GM21447 (cell line): ENCODE measurements around the gene MIDN.

Experiments used
- ATAC-seq: cut with Tn5 transposase; IDR thresholded peaks from one replicate; pipeline ENCODE4 v1.9.1; 2021; ENCODE audit not compliant: unreplicated experiment

The MIDN gene

GRCh38 chr19:1269065-1269477 lies 20.7 kb downstream of the MIDN start, which contains the start of gene CIRBP:
TSS of gene CIRBP (plus strand) at chr19:1269332. CDS start at chr19:1270934, 1,602 bp downstream.
- ATAC-seq, result peak; percentile 44

GRCh38 chr19:1269478-1270212 lies 21.3 kb downstream of the MIDN start:
- peak; percentile 20 for ATAC-seq

DNA sequence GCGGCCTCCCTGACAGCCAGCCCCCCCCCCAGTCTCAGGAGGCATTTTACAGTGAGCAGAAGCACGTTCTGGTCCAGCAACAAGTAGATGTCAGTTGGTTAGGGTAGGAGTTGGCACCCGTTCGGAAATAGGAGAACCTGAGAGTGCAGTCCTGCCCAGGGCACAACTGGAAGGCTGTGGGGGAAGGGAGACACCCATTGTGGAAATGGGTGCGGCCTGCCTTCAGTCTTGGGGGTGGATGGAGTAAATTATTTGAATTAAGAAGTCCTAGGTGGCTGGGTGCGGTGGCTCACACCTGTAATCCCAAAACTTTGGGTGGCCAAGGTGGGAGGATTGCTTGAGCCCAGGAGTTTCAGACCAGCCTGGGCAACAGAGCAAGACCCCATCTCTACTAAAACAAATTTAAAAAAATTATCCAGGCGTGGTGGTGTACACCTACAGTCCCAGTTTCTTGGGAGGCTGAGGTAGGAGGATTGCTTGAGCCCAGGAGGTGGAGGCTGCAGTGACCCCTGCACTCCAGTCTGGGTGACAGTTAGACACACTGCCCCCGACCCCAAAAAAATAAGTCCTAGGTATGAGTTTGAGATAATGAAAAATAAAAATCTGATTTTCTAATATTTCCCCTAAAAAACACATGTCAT lies 21.9 kb downstream of the MIDN start:
- ATAC-seq, result no peak

DNA sequence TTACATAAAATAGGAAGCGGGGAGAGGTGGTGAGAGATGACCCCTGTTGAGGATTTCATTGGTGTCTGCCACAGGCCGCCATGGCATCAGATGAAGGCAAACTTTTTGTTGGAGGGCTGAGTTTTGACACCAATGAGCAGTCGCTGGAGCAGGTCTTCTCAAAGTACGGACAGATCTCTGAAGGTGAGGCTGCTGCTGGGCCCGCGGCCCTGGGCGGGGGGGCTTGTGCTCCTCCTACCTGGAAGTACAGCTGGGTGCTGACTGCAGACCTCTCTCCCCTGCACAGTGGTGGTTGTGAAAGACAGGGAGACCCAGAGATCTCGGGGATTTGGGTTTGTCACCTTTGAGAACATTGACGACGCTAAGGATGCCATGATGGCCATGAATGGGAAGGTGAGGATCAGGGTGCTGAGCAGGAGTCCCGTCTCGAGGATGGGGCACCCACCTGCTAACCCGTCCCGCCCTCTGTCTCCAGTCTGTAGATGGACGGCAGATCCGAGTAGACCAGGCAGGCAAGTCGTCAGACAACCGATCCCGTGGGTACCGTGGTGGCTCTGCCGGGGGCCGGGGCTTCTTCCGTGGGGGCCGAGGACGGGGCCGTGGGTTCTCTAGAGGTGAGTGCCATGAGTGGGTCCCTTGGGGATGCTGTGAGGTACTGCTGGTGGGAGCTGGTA lies 22.6 kb downstream of the MIDN start:
- no peak for ATAC-seq

GRCh38 chr19:1271528-1272422 lies 23.4 kb downstream of the MIDN start:
- ATAC-seq, result no peak

DNA sequence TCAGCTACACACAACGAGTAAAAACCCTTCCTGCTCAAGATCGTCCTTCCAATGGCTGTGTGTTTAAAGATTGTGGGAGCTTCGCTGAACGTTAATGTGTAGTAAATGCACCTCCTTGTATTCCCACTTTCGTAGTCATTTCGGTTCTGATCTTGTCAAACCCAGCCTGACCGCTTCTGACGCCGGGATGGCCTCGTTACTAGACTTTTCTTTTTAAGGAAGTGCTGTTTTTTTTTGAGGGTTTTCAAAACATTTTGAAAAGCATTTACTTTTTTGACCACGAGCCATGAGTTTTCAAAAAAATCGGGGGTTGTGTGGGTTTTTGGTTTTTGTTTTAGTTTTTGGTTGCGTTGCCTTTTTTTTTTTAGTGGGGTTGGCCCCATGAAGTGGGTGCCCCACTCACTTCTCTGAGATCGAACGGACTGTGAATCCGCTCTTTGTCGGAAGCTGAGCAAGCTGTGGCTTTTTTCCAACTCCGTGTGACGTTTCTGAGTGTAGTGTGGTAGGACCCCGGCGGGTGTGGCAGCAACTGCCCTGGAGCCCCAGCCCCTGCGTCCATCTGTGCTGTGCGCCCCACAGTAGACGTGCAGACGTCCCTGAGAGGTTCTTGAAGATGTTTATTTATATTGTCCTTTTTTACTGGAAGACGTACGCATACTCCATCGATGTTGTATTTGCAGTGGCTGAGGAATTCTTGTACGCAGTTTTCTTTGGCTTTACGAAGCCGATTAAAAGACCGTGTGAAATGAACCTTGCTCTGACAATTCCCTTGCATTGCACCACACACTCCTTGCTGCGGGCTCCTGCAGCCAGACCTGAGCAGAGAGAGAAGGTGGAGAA lies 24.3 kb downstream of the MIDN start:
- ATAC-seq, result no peak

GRCh38 chr19:1273263-1274041 lies 25.1 kb downstream of the MIDN start:
- no peak for ATAC-seq

DNA sequence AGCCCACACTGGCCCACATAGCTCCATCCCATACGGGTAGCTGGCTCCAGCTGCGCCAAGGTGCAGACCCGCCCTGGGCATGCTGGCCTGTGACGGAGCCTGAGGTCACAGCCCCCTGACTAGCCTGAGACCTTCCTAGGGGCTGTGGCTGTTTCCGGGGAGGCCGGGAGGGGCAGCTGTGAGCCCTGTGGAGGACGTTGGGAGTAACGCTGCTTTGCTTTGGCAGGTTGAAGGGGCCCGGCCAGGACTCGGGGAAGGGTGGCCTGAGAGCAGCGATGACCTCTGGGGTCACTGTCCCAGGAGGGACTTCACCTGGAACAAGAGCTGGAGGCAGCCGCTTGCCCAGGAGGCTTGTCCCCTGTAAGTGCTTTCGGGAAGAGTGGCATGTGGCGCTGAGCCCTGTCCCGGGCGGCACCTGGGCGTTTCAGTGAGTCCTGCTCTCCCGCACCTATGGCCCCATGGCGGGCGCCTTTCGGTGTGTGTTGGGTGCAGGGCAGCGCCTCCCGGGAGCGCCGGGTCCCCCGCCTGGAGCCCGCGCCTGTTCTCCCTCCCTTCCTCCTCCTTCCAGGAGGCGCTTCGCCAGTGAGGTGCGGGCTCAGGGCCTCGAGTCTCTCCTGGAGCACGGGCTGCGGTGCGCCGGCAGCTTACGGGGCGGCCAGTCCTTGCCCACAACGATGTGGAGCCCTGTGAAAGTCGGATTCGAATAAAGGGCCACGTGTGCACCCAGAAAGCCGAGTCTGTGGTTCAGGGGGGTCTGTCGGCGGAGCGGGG lies 25.9 kb downstream of the MIDN start:
- ATAC-seq, result no peak

DNA sequence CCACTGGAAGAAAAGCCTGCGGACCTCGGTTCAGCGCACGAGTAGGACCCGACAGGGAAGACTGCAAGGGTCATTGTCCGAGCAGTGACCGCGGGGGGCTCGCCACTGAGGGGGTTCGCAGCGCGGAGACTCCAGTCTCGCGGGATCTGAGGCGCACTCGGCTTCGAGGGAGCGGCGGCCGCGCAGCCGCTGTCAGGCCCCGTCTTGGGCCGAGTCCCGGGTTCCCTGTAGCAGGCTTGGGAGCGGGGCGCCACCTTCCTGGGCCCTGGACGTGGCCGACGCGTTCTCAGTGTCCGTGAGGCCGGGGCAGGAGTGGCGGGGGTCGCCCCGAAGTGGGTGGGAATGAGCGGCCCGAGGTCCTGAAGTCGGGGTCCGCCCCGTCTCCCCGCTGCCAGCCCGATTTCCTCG lies 26.5 kb downstream of the MIDN start:
- no peak for ATAC-seq

- ATAC-seq, result peak; percentile 68
Measured at GRCh38 chr19:1275260-1275975, 27.0 kb downstream of the MIDN start, which contains the start of gene FAM174C. TSS of gene FAM174C (plus strand) at chr19:1275530. CDS start at chr19:1275550, 20 bp downstream.

DNA sequence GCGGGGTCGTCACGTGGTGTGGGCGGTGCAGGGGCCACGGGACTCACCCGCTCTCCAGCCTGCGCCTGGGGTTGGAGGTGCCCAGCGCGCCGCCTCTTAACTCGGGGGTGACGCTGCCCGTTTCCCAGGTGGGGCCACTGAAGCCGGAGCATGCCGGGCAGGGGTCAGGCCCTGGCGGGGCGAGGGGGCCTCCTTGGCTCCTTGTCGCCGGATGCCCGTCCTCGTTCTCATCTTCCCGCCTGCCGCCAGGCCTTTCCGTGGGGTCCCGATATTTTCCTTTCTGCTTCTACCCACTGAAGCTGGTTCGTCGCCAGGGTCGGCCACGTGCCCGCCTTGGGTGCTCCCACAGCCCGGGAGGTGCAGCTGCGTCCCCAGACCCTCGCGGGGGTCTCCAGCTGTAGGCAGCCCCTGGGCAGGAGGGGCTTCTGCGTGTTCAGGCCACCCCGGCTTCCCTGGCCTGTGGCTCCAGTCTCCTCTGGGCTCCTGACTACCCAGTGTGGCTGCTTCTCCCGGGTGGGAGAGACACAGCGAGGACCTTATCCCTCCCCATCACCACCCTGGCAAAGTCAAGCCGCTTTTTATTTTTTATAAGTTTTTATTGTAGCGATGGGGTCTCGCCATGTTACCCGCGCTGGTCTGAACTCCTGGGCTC lies 27.7 kb downstream of the MIDN start:
- no peak for ATAC-seq

GRCh38 chr19:1276628-1277022 lies 28.2 kb downstream of the MIDN start:
- no peak for ATAC-seq

DNA sequence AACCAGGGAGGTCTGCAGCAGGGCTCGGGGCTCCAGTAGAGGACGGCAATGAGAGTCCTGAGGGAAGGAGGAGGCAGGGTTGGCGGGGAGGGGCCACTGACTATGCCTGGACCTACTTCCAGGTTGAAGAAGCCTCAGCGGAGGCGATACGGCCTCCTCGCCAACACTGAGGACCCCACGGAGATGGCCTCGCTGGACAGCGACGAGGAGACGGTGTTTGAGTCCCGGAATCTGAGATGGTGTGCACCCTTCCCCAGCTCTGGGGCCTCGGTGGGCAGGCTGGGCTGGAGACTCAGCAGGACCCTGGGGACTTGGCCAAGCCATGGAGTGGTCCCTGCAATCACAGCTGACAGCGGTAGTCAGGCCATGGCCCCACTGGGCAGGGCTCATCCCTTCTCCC lies 28.7 kb downstream of the MIDN start:
- ATAC-seq, result no peak

- no peak for ATAC-seq
Measured at GRCh38 chr19:1278074-1278473, 29.7 kb downstream of the MIDN start.

- no peak for ATAC-seq
Measured at GRCh38 chr19:1278713-1279660, 30.6 kb downstream of the MIDN start.

DNA sequence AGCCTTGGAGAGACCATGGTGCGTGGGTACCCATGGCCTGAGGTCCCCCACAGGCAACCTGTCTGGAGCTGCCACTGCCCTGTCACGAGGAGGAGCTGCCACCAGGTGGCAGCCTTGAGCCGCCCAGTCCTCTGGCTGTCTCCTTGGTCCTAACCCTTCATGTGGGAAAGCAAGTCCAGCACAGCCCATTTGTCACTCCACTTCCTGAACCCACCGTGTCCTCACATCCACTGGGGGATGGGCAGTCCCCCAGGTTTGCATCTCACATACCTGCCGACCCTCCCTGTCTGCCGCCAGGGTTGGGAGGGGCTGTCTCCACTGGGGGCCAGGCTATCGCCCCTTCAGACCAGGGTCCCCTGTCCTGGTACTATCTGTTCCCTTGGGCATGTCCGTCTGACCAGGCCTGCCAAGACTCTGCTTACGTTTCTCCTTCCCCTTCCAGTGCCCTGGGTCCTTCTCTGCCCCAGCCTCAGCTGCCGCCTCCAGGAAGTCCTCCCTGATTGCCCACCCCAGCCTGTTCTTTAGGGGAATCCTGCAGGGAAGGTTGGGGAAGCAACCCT lies 31.5 kb downstream of the MIDN start:
- no peak for ATAC-seq
